ENCODE results near the gene PALM2AKAP2.
"Not testable (repeated sequence)": the region's sequence is repeated elsewhere in the genome, so short reads cannot be mapped to it uniquely, and the experiment has no call there.

The PALM2AKAP2 gene

GRCh38 chr9:109812331-109812730 lies 32.3 kb downstream of the PALM2AKAP2 start:
- DNase-seq (no peak), ATAC-seq (no peak)
- Mint-ChIP-seq H3K9me3 (peaks cover 5 to 12% of the 10 kb centered on the region in 2 donors), H3K27me3 (peaks cover 11% of the 10 kb centered on the region), H3K4me1 (no peaks in the 10 kb centered on the region), H3K27ac (no peak overlapping the region), H3K4me3 (no peak overlapping the region)

- no peaks in the 10 kb centered on the region for H3K4me1 Mint-ChIP-seq
- no peak overlapping the region for H3K4me3 Mint-ChIP-seq
- H3K9me3 Mint-ChIP-seq: peaks cover 4 to 11% of the 10 kb centered on the region in 2 donors
- no peak overlapping the region for H3K27ac Mint-ChIP-seq
- ATAC-seq (no peak), DNase-seq (no peak)
- H3K27me3 Mint-ChIP-seq: peaks cover 11% of the 10 kb centered on the region
Measured at GRCh38 chr9:109812818-109813281, 32.9 kb downstream of the PALM2AKAP2 start.

GRCh38 chr9:109813303-109813702 lies 33.3 kb downstream of the PALM2AKAP2 start:
- no peak for DNase-seq
- H3K4me3 Mint-ChIP-seq: no peak overlapping the region
- H3K9me3 Mint-ChIP-seq: peaks cover 0 to 6% of the 10 kb centered on the region in 2 donors
- ATAC-seq: no peak
- no peaks in the 10 kb centered on the region for H3K4me1 Mint-ChIP-seq
- H3K27me3 Mint-ChIP-seq: peaks cover 11% of the 10 kb centered on the region
- H3K27ac Mint-ChIP-seq: no peak overlapping the region

- no peak overlapping the region for H3K27ac Mint-ChIP-seq
- peaks cover 0 to 4% of the 10 kb centered on the region in 2 donors for H3K9me3 Mint-ChIP-seq
- ATAC-seq: no peak
- peaks cover 11% of the 10 kb centered on the region for H3K27me3 Mint-ChIP-seq
- no peaks in the 10 kb centered on the region for H3K4me1 Mint-ChIP-seq
- DNase-seq: no peak
- no peak overlapping the region for H3K4me3 Mint-ChIP-seq
Measured at GRCh38 chr9:109813829-109814228, 33.8 kb downstream of the PALM2AKAP2 start.

- Mint-ChIP-seq H3K4me3 (no peak overlapping the region), H3K27ac (no peak overlapping the region)
- no peak for DNase-seq
Measured at GRCh38 chr9:109815366-109815947, 35.5 kb downstream of the PALM2AKAP2 start.

GRCh38 chr9:109816490-109816889 lies 36.5 kb downstream of the PALM2AKAP2 start:
- H3K27me3 Mint-ChIP-seq: no peaks in the 10 kb centered on the region
- DNase-seq (no peak), ATAC-seq (no peak)
- H3K9me3 Mint-ChIP-seq: no peaks in the 10 kb centered on the region
- no peaks in the 10 kb centered on the region for H3K4me1 Mint-ChIP-seq
- no peak overlapping the region for H3K27ac Mint-ChIP-seq
- H3K4me3 Mint-ChIP-seq: no peak overlapping the region

More at GRCh38 chr9:109815366-109815947, 35.5 kb downstream of the PALM2AKAP2 start:
- no peak for ATAC-seq
- Mint-ChIP-seq H3K4me1 (no peaks in the 10 kb centered on the region), H3K9me3 (no peaks in the 10 kb centered on the region), H3K27me3 (peaks cover 7% of the 10 kb centered on the region)

- H3K4me3 Mint-ChIP-seq: no peak overlapping the region
- H3K27me3 Mint-ChIP-seq: no peaks in the 10 kb centered on the region
- no peak overlapping the region for H3K27ac Mint-ChIP-seq
- H3K9me3 Mint-ChIP-seq: peaks cover 0 to 5% of the 10 kb centered on the region in 2 donors
- ATAC-seq: no peak
- H3K4me1 Mint-ChIP-seq: no peaks in the 10 kb centered on the region
- no peak for DNase-seq
Measured at GRCh38 chr9:109817146-109817845, 37.3 kb downstream of the PALM2AKAP2 start.

- Mint-ChIP-seq H3K4me1 (no peaks in the 10 kb centered on the region), H3K4me3 (no peak overlapping the region), H3K27ac (no peak overlapping the region), H3K9me3 (peaks cover 0 to 8% of the 10 kb centered on the region in 2 donors), H3K27me3 (no peaks in the 10 kb centered on the region)
- ATAC-seq (peak; percentile 48), DNase-seq (peak; percentile 18 to 24)
Measured at GRCh38 chr9:109817846-109818472, 38.0 kb downstream of the PALM2AKAP2 start.

GRCh38 chr9:109821711-109822110 lies 41.7 kb downstream of the PALM2AKAP2 start:
- peaks cover 0 to 8% of the 10 kb centered on the region in 2 donors for H3K9me3 Mint-ChIP-seq
- H3K4me3 Mint-ChIP-seq: no peak overlapping the region
- DNase-seq (no peak), ATAC-seq (no peak)
- no peaks in the 10 kb centered on the region for H3K4me1 Mint-ChIP-seq
- no peaks in the 10 kb centered on the region for H3K27me3 Mint-ChIP-seq
- no peak overlapping the region for H3K27ac Mint-ChIP-seq

GRCh38 chr9:109825383-109825782 lies 45.4 kb downstream of the PALM2AKAP2 start:
- ATAC-seq, DNase-seq, H3K27ac Mint-ChIP-seq, H3K9me3 Mint-ChIP-seq, H3K4me3 Mint-ChIP-seq, H3K27me3 Mint-ChIP-seq, H3K4me1 Mint-ChIP-seq: not testable (repeated sequence)

- Mint-ChIP-seq H3K9me3 (peaks cover 0 to 8% of the 10 kb centered on the region in 2 donors), H3K27me3 (no peaks in the 10 kb centered on the region)
Measured at GRCh38 chr9:109826559-109826958, 46.6 kb downstream of the PALM2AKAP2 start.

GRCh38 chr9:109828254-109828653 lies 48.3 kb downstream of the PALM2AKAP2 start:
- DNase-seq (no peak), ATAC-seq (no peak)
- Mint-ChIP-seq H3K9me3 (no peaks in the 10 kb centered on the region), H3K4me3 (no peak overlapping the region), H3K27me3 (peaks cover 8% of the 10 kb centered on the region), H3K27ac (no peak overlapping the region), H3K4me1 (no peaks in the 10 kb centered on the region)

More at GRCh38 chr9:109826559-109826958, 46.6 kb downstream of the PALM2AKAP2 start:
- no peak overlapping the region for H3K4me3 Mint-ChIP-seq
- H3K4me1 Mint-ChIP-seq: no peaks in the 10 kb centered on the region
- no peak overlapping the region for H3K27ac Mint-ChIP-seq
- no peak for ATAC-seq
- DNase-seq: no peak
